ENCODE measurements around the gene YOD1.

Gene YOD1

GRCh38 chr1:207051191-207051943 is at the start of gene YOD1:
Gene YOD1 (minus strand): TSS chr1:207051208. CDS start chr1:207051030, 178 bp downstream.
- no peak for ATAC-seq

GRCh38 chr1:207097871-207098324 is 46.9 kb upstream of the YOD1 start:
- peak; percentile 95 to 96 for ATAC-seq

DNA sequence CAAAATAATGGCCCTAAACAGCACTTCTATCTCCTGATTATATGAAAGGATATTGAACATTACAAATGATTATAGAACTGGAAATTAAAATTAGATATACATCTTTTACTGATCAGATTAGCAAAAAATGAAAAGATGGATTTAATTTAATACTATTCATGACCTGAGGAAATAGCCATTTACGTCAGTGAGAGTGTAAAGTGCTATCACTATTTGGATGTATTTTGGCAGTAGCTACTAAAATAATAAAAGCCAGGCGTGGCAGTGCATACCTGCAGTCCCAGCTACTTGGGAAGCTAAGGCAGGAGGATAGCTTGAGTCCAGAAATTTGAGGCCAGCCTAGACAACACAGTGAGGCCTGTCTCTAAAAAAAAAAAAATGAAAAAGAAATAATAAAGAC is 42.9 kb upstream of the YOD1 start:
- ATAC-seq = no peak

DNA sequence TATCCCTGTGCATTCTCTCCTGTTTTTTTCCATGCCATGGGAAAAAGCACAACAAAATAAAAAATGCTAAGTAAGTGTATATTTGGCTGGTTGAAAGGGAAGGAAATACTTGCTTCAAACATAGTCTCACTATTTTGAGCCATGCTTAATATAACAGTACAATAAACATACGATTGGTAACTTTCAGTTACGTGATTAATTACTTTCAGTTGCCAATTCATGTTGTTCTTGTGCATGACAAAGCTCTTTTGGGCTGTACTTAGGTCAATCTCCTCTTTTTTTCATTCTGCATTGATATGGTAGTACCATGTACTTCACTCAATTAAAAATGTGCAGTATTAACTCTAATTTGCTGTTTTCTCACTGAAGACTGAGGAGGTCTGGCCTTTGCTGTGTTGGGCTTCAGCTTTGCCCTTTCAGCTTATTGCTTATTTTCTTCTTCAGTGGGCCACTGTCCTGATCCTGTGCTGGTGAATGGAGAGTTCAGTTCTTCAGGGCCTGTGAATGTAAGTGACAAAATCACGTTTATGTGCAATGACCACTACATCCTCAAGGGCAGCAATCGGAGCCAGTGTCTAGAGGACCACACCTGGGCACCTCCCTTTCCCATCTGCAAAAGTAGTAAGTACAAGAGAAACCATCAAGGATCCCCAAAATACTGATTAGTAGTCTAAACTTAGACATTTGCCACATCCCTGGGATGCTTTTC is 40.3 kb upstream of the YOD1 start:
- ATAC-seq = peak in 1 of 2 donors; percentile 13

DNA sequence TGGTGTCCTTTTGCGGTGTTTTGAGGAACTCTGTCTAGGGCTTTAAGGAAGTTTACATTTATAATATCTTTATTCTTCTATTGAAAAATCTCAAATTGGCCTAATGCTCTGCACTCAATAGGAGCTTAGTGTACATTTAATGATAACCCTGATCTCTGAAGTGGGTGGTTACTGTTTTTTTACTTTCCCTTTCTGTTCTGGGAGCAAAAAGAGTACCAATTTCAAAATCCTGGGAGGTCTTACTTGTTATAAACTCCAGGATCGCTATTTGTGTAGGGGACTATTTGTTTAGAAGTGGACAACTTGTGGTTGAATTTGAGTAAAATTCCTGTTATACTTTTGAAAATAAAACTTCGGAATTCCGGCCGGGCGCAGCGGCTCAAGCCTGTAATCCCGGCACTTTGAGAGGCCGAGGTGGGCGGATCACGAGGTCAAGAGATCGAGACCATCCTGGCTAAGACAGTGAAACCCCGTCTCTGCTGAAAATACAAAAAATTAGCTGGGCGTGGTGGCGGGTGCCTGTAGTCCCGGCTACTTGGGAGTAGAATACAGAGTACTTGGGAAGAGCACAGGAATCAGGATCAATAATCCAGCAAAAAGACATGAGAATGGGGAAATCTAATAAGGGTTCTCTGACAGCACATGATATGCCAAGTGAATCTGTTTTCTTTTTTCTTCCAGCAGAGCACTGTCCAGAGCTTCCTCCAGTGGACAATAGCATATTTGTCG is 38.8 kb upstream of the YOD1 start:
- ATAC-seq = no peak

DNA sequence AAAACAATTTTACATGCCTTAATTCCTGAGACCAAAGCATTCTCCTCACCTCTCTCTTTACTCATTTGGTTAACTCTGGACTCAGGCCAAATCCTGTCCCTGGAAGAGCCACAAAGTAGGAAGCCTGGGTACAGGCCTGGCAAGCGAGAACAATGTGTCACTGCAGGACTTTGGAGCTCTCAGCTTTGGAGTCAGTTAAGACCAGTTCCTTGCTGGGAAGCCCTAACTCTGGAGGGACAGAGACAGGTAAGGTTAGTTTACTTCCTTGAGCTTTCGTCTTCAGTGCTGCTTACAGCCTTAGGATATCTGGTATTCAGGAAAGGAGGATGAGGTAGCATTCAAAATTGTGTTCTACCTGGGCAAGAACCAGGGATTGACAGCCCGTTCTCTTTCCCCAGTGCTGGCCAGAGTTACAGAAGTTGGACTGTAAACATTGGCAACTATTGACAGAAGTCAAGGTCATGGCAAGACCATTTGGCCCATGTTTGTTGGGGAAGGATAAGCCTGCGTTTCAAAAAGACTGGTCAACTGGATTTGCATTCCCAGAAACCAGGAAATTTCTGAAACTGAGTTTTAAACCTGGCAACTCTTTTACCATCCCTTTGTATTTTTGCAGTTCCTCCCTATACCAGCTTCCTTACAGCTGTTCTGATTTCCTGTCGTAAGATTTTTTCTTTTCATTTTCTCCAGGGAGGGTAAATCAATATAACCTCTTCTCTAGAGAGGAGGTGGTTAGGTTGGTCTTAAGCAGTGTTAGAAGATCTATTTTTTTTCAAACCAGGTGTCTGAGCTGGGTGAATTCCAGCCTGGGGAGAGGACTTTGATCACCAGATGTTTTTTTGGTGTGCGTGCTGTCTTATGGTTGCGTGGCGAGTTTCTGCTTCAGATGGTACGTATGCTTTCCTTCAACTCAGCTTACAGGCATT is 38.0 kb upstream of the YOD1 start, which contains the start of gene C4BPB:
Gene C4BPB, plus strand, starts transcription at position 160 of the 926 bp plus-strand sequence. Its CDS starts 672 bp downstream, at position 832.
- ATAC-seq = peak; percentile 38 to 66

- ATAC-seq = no peak
Observed at GRCh38 chr1:207088161-207088560, 37.2 kb upstream of the YOD1 start.

DNA sequence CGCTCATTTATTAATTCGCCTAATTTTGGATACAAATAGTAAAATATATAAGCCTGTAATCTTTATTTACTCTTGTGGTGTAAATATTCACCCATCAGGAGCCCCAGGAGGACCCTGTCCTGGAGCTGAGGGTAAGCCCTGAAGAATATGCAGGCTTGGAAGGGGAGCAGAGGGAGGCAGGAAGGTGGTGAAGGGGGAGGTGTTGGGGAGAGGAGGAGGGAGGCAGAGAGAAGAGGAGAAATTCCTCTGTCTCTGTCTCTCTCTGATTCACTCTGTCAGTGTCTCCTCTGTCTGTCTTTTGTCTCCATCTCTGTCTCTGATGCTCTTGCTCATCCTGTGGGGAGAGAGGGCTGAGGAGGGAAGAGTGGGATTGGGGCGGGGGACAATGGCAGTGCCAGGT is 34.9 kb upstream of the YOD1 start:
- ATAC-seq = no peak

GRCh38 chr1:207084701-207085180 is 33.7 kb upstream of the YOD1 start:
- ATAC-seq = peak in 1 of 2 donors; percentile 55

DNA sequence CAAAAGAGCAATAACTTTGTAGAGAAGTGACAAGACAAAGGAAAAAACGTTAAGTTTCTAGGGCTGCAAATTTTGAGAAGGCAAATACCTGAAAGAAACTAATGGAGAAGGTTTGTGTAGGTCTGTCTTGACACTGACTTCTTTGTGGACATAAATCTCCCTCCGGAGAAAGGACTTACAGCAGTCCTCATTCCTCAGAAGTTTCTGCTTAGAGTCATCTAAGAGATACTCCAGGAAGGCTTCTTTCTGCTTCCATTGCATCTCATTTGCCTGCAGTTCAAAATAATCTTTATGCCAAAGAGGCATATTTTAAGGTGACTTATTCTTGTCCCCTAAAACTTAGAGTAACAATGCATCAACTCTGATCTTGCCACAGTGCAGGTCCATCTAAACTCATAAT is 33.2 kb upstream of the YOD1 start:
- no peak for ATAC-seq

DNA sequence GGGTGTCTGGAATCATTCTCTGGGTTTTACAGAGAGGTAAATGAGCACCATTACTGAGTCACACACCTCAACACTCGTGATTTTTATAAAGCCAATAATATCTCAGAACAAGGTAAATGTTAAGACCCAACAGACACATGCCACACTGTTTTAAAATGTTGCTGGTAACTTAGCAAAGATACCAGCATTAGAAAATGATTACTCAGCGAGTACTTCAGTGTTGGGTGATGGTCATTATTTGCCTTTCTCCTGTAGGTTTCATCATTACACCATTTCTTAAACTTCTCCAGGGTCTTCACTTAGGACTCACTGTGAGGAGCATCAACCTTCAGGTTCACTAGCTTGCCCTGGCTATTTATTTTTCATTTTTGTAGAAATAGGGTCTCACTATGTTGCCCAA is 30.8 kb upstream of the YOD1 start:
- no peak for ATAC-seq

- no peak for ATAC-seq
Observed at GRCh38 chr1:207081088-207081487, 30.1 kb upstream of the YOD1 start.

DNA sequence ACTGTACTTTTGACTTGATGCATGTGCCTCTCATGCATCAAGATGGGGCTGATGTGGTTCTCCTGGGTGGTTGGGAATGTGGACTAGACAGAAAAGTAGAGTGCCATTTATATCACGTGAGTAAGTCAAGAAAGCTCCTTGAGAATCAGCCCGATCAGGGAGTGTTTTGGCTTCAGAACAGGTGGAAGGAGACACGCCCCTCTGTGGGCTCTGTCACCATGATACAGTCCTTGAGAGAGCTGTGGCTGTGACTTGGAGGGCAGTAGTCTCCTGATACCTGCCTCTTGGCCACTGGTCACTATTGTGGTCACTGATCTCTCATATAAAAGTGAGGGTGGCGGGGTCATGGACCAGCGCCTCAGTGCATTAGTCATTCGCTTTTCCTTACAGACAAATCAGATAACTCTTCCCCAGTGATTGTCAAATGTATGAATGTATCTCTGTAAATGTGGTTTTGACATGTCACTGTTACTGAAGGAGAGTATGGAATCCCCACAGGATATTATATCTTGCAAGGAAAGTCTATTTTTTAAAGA is 28.8 kb upstream of the YOD1 start:
- ATAC-seq = no peak

DNA sequence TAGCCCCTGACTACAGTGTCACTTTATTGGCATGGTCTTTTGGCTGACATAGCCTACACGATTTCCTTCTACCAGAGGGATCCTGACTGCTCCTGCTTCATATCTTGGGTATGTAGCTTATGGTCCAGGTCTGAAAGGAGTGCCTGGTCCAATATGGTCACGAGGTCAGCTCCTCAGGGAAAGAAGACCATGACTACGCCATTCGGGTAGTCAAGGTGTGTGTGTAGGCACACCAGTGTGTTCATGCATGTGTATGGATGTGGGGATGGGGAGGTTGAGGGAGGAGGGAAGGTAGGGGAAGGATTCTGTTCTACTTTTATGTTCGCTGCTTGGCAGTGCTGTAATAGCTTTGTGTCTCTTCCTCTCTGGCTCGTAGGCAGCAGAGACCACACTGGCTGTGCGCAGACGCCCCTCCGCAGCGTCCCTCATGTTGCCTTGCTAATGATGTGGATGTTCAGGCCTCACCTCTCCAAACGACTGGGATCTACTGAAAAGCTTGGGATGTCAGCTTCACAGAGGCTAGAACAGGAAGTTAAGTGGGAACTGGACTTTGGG is 27.6 kb upstream of the YOD1 start:
- ATAC-seq = no peak

DNA sequence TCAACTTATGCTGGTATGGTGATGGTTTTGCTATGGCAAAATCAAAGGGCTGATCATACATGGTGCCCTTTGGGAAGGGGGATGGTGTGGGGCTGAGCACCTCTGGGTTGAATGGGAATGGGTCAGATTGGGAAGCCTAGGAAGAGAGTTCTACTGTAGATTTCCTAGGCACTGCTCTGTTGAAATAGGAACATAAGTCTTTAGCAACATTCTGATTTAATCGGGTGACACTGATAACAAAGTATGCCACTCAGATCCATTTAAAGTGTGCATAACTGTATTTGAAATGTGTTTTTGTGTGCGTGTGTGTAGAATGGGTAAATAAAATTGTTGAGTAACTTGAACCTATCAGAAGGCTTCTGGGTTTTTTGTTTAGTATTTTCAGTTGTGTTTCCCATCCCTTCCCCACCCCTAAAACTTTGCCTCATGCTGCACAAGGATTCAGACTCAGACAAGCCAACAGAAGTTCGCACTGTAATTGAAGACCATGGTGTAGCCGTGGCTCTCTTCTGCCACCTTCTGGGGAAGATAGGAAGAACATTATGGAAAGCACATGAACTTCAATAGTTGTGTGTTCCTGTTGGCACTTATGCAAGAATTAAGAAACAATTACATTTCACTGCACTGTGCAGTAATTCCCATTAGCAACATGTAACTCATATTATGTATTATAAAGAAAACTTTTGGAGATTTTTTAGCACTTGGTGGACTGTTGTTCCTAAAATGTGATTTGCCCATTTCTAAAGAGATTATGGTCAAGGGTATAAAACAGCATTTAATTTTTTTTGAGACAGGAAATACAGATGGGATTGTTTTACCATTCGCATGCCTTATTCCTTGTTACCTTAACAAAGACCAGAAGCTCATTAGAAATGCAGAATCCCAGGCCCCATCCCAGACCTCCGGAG is 26.7 kb upstream of the YOD1 start:
- ATAC-seq = peak; percentile 67 to 76

DNA sequence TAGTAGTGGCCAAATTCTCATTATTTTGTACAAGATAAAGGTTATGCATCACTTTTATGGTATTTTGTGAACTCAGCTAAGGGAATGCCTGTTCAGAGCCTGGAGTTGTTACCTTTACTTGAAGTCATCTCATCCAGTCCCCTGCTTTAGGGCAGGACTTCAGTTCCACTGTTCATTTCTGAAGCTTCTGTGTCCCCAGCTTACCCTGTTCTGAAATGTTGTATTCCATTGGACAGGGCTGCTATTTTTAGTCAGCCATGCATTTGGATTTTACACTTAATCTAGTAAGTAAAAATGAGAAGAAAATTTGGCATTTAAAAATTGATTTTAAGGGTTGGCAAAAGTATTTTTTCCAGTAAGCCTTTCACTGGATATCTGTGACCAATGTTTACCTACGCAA is 26.0 kb upstream of the YOD1 start:
- no peak for ATAC-seq

DNA sequence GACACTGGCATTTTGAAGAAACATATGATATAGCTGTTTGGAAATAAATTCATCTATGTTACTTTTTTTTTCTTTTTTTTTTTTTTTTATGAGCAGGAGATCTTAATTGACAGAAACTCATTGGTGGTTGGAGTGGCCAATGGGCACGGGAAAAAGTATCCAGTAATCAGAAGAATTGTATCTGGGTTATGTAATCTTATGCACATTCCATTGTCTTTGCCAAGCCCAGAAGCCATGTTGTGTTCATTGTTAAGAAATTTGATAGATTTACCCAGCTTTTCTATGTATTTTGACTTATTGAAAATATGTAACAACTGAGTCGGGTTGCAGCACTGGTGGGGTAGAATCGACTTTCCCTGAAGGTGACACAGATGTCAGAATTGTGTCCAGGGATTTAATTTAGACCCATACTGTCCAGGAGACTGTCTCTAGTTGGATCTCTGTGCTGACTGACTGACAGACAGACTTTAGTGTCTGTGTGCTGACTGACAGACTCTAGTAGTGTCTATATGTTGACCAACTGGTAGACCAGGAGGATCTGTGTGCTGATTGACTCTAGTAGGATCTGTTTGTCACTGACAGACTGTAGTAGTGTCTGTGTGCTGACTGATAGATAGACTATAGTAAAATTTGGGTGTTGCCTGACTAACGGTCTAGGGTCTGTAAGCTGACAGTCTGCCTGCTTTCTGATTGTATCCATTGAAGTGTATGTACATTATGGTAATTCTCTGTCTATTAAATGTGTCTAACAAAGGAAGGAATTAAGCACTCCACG is 25.4 kb upstream of the YOD1 start:
- ATAC-seq = no peak

GRCh38 chr1:207073906-207074820 is 23.2 kb upstream of the YOD1 start:
- ATAC-seq = no peak

Measured in activated CD4-positive, CD25-positive, alpha-beta regulatory T cell treated with anti-CD3 and anti-CD28 coated beads, Interleukin-2, amount 50 U/mL, for 24 hours (primary cell).